B cell (primary cell): ENCODE results near the gene GPR25. TPM values are rescaled to one million over a fixed set of nuclear protein-coding genes. Genes with fewer than 3 reads are reported as not detected.

ENCODE experiments used
- ATAC-seq: fragments of 200-7000 bp; cut with Tn5 transposase; one replicate; pipeline ENCODE4 v1.10.0; 2021; ENCODE audit warnings: low read depth, mild to moderate bottlenecking, moderate number of reproducible peaks, moderate library complexity
- CTCF ChIA-PET: fragments of 350-600 bp; sonication (Branson Sonifier 250); formaldehyde crosslinking; loops from one replicate; lab custom pipeline; 2021; ENCODE audit warnings: antibody characterized with exemption, inconsistent platforms; lab: Charles Lee
- POLR2A ChIA-PET: fragments of 350-600 bp; sonication (Branson Sonifier 250); formaldehyde crosslinking; loops from one replicate; lab custom pipeline; 2021; ENCODE audit warnings: antibody characterized with exemption; lab: Charles Lee
- DNase-seq: peaks from one replicate; pipeline ENCODE4 v3.0.0; 2013
- H2AFZ ChIP-seq: 2 replicates; pipeline ENCODE4 v1.6.1; 2012; ENCODE audit warnings: mild to moderate bottlenecking, low read depth, low read length; ENCODE audit not compliant: insufficient read depth, poor library complexity, severe bottlenecking
- H3K27ac ChIP-seq, 2 donors: 1 replicate in 1 of 2; 2 replicates in 1 of 2; pipeline ENCODE4 v1.5.1; 2012 to 2013; ENCODE audit warnings: low read length in 2 of 2, mild to moderate bottlenecking in 2 of 2, moderate library complexity in 1 of 2
- H3K27me3 ChIP-seq, 4 experiments: fragments of 200-600 bp in 1 of 4; sonication (generic) in 1 of 4; replicated peaks in 1 of 4; 1 replicate in 2 of 4; 2 replicates in 2 of 4; pipeline versions ENCODE4 v1.6.1 to v1.7.0; 2013 to 2016; ENCODE audit warnings: low read length in 3 of 4, mild to moderate bottlenecking in 2 of 4, mixed read lengths in 1 of 4, moderate library complexity in 1 of 4; ENCODE audit not compliant: insufficient read depth in 4 of 4, control insufficient read depth in 3 of 4; ENCODE audit errors: control extremely low read depth in 1 of 4
- H3K36me3 ChIP-seq, 2 experiments: replicated peaks in 1 of 2; 1 replicate in 1 of 2; 2 replicates in 1 of 2; pipeline versions ENCODE4 v1.6.1 to v1.7.1; 2013; ENCODE audit warnings: low read length in 1 of 2; ENCODE audit not compliant: insufficient read depth in 2 of 2, control insufficient read depth in 1 of 2; ENCODE audit errors: control extremely low read depth in 1 of 2, extremely low read depth in 1 of 2
- H3K4me1 ChIP-seq, 2 donors: fragments of 200-600 bp in 1 of 2; sonication (generic) in 1 of 2; 1 replicate in 1 of 2; 2 replicates in 1 of 2; pipeline versions ENCODE4 v1.5.1 to v1.6.1; 2013 to 2017; ENCODE audit warnings: low read length in 2 of 2; ENCODE audit not compliant: control insufficient read depth in 2 of 2, insufficient read depth in 2 of 2
- H3K4me2 ChIP-seq: replicated peaks from 2 replicates; pipeline ENCODE3; 2012; ENCODE audit warnings: mild to moderate bottlenecking, low read depth, low read length; ENCODE audit not compliant: poor library complexity, severe bottlenecking
- H3K4me3 ChIP-seq, 5 experiments: fragments of 200-600 bp in 1 of 5; sonication (generic) in 1 of 5; 1 replicate in 3 of 5; 2 replicates in 2 of 5; pipeline versions ENCODE4 v1.5.1 to v1.7.0; 2011 to 2016; ENCODE audit warnings: low read length in 4 of 5, mild to moderate bottlenecking in 4 of 5, low read depth in 2 of 5, control low read depth in 1 of 5, moderate library complexity in 1 of 5; ENCODE audit not compliant: insufficient read depth in 1 of 5; ENCODE audit errors: control extremely low read depth in 1 of 5, extremely low read depth in 1 of 5
- H3K79me2 ChIP-seq: fragments of 200-600 bp; sonication (generic); one replicate; pipeline ENCODE4 v1.6.0; 2016; ENCODE audit warnings: low read length; ENCODE audit not compliant: control insufficient read depth, insufficient read depth
- H3K9ac ChIP-seq: fragments of 200-600 bp; sonication (generic); 2 replicates; pipeline ENCODE4 v1.6.1; 2017; ENCODE audit warnings: mild to moderate bottlenecking, low read length, moderate library complexity
- H3K9me3 ChIP-seq, 3 donors: one replicate each; pipeline versions ENCODE4 v1.6.1 to v1.7.1; 2013; ENCODE audit warnings: low read length in 2 of 3; ENCODE audit not compliant: control insufficient read depth in 2 of 3, insufficient read depth in 1 of 3; ENCODE audit errors: control extremely low read depth in 1 of 3
- H4K20me1 ChIP-seq: 2 replicates; pipeline ENCODE4 v1.6.0; 2012; ENCODE audit warnings: mild to moderate bottlenecking, low read length; ENCODE audit not compliant: insufficient read depth, control insufficient read depth, poor library complexity, severe bottlenecking
- H3K27ac Mint-ChIP-seq: one replicate; pipeline ENCODE4 v1.8.0; 2021; ENCODE audit warnings: mixed read lengths
- H3K27me3 Mint-ChIP-seq: one replicate; pipeline ENCODE4 v1.8.0; 2021; ENCODE audit warnings: mixed read lengths
- H3K4me1 Mint-ChIP-seq: one replicate; pipeline ENCODE4 v1.8.0; 2021; ENCODE audit warnings: mixed read lengths
- H3K4me3 Mint-ChIP-seq: one replicate; pipeline ENCODE4 v1.8.0; 2021; ENCODE audit warnings: mixed read lengths
- H3K9me3 Mint-ChIP-seq: one replicate; pipeline ENCODE4 v1.8.0; 2022; ENCODE audit warnings: mixed read lengths; ENCODE audit not compliant: insufficient read depth
- EZH2 ChIP-seq: IDR thresholded peaks from 2 replicates; pipeline ENCODE4 v1.6.1; 2012; ENCODE audit warnings: borderline replicate concordance, low read depth, mild to moderate bottlenecking, moderate library complexity, low read length; ENCODE audit not compliant: insufficient read depth, poor library complexity, severe bottlenecking
- WGBS: methylation state at CpG from one replicate; pipeline ENCODE4 v1.1.5; 2013; ENCODE audit warnings: missing lambda C conversion rate; ENCODE audit not compliant: insufficient coverage; 5-methylcytosine and 5-hydroxymethylcytosine counted together
- intact Hi-C: fragments of 100-400 bp; cut with micrococcal nuclease; formaldehyde crosslinking; loops from one replicate; pipeline ENCODE4 v1.10.0; 2022
- polyA plus RNA-seq: library from polyadenylated mRNA; depleted of rRNA; stranded (reverse); fragments of >200 nt; gene quantifications from 2 replicates; pipeline ENCODE4 v1.2.3, GENCODE V29; 2012
- total RNA-seq, 2 donors: library from RNA; stranded (reverse); fragments of 120-200 nt in 1 of 2; gene quantifications; 1 replicate in 1 of 2; 2 replicates in 1 of 2; pipeline versions ENCODE4 v1.2.3 to v1.2.4, GENCODE V29; 2013 to 2022
- TF ChIP-seq, protein P1 (sequence below): fragments of 200-600 bp; IDR thresholded peaks from one replicate; pipeline ENCODE4 v1.8.0; 2022; ENCODE audit warnings: antibody characterized with exemption, mild to moderate bottlenecking

The GPR25 gene
- total and polyA plus RNA-seq, 2 donors (not counting 1 experiment from before 2014, with no cell fraction given): 1.8 to 3.1 TPM

DNA sequence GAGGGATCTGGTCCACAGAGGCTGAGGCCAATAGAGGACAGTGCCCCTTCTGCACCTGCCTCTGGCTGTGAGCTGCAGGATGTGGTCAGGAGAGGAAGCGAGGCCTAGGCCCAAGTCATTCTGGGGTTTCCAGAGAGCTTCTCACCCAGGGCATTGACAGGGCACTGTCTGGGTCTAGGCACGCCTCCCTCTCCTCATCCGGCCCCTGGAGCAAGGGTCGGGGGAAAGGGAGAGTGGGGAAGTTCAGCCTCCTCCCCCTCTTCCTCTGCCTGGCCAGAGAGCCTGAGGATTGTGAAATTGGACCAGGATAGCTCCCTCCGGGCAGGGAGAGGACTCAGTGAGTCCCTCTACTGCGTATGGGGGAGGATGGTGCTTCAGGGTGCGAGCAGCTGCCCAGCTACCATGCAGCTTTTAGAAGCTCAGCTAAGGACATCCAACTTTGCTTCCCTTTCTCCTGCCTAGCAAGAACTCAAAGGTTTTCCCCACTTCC, 15.6 kb downstream of the GPR25 start:
- Histone ChIP-seq H4K20me1 (no peaks in the 10 kb centered on the region), H3K36me3 (no peaks in the 10 kb centered on the region), H3K4me1 (peaks cover 42 to 51% of the 10 kb centered on the region in 2 donors), H2AFZ (peak overlapping the region; percentile 35), H3K4me2 (peak overlapping the region; percentile 63), H3K4me3 (peak overlapping the region in 2 of 5 experiments; percentile 6 to 23), H3K79me2 (no peaks in the 10 kb centered on the region), H3K27ac (peak overlapping the region in 1 of 2 donors; percentile 4), H3K27me3 (peaks cover 0 to 30% (median 12%) of the 10 kb centered on the region in 4 experiments), H3K9me3 (no peaks in the 10 kb centered on the region), H3K9ac (peak overlapping the region; percentile 16)
- ChIA-PET CTCF (interaction anchor here (0.6 to 2.4 kb wide), 10 partner anchors 11 to 735 kb away, joined by 3 to 11 read pairs (median 4); partner anchors contain the start of gene KIF14), POLR2A (interaction anchor here (0.6 to 1.1 kb wide), 3 partner anchors 20 to 266 kb away, joined by 3 to 4 read pairs (median 3); partner anchors contain the start of gene DDX59)
- 0% methylated on average over 2 of the region's 7 CpGs for WGBS
- H3K4me1 Mint-ChIP-seq: peaks cover 52% of the 10 kb centered on the region
- peaks cover 19% of the 10 kb centered on the region for H3K27me3 Mint-ChIP-seq
- DNase-seq (peak; percentile 69), ATAC-seq (peak; percentile 94)
- peak overlapping the region; percentile 63 for H3K27ac Mint-ChIP-seq
- TF ChIP-seq, protein P1, sequence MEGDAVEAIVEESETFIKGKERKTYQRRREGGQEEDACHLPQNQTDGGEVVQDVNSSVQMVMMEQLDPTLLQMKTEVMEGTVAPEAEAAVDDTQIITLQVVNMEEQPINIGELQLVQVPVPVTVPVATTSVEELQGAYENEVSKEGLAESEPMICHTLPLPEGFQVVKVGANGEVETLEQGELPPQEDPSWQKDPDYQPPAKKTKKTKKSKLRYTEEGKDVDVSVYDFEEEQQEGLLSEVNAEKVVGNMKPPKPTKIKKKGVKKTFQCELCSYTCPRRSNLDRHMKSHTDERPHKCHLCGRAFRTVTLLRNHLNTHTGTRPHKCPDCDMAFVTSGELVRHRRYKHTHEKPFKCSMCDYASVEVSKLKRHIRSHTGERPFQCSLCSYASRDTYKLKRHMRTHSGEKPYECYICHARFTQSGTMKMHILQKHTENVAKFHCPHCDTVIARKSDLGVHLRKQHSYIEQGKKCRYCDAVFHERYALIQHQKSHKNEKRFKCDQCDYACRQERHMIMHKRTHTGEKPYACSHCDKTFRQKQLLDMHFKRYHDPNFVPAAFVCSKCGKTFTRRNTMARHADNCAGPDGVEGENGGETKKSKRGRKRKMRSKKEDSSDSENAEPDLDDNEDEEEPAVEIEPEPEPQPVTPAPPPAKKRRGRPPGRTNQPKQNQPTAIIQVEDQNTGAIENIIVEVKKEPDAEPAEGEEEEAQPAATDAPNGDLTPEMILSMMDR: no peak
- no peak for TF ChIP-seq EZH2
- H3K9me3 Mint-ChIP-seq: no peaks in the 10 kb centered on the region
- intact Hi-C loops: loop anchor here (1.0 to 10.0 kb wide), 2 partner anchors 18 to 136 kb away; partner anchors contain the start of gene KIF21B
- peak overlapping the region; percentile 59 for H3K4me3 Mint-ChIP-seq

- H3K27ac ChIP-seq: no peak overlapping the region
- intact Hi-C loops: loop anchor here (10.0 kb wide), 1 partner anchor 135 kb away; the partner anchor contains the start of gene KIF21B
- H3K4me3 Mint-ChIP-seq: peak overlapping the region; percentile 14
- no peaks in the 10 kb centered on the region for H3K79me2 ChIP-seq
- peaks cover 0 to 37% (median 15%) of the 10 kb centered on the region in 4 experiments for H3K27me3 ChIP-seq
- H3K4me1 Mint-ChIP-seq: peaks cover 50% of the 10 kb centered on the region
- ChIA-PET CTCF (interaction anchor here (0.7 to 2.8 kb wide), 3 partner anchors 22 to 86 kb away, joined by 3 to 11 read pairs (median 9); no protein-coding TSS in a partner anchor), POLR2A (no interaction called here)
- no peaks in the 10 kb centered on the region for H4K20me1 ChIP-seq
- TF ChIP-seq, protein P1: no peak
- no peak for TF ChIP-seq EZH2
- H3K9me3 ChIP-seq: no peaks in the 10 kb centered on the region
- WGBS: 100% methylated on average over 1 of the region's 2 CpGs
- no peak overlapping the region for H2AFZ ChIP-seq
- no peaks in the 10 kb centered on the region for H3K36me3 ChIP-seq
- H3K4me1 ChIP-seq: peaks cover 42 to 51% of the 10 kb centered on the region in 2 donors
- no peak overlapping the region for H3K9ac ChIP-seq
- ATAC-seq: no peak
- H3K4me3 ChIP-seq: no peak overlapping the region
- H3K9me3 Mint-ChIP-seq: no peaks in the 10 kb centered on the region
- no peak overlapping the region for H3K27ac Mint-ChIP-seq
- H3K27me3 Mint-ChIP-seq: peaks cover 19% of the 10 kb centered on the region
- no peak for DNase-seq
- no peak overlapping the region for H3K4me2 ChIP-seq
These were observed 16.8 kb downstream of the GPR25 start for GRCh38 chr1:200889571-200889970.
